SK-N-SH (cell line): ENCODE data around the gene MFAP2. TPM values are rescaled to one million over a fixed set of nuclear protein-coding genes. Genes with fewer than 3 reads are reported as not detected.
"Not testable (repeated sequence)": the region's sequence is repeated elsewhere in the genome, so short reads cannot be mapped to it uniquely, and the experiment has no call there.

Experiments used
- CTCF ChIA-PET: fragments of 300-600, 350-600 bp; formaldehyde crosslinking; extraction: SDS; loops from one replicate; lab custom pipeline; 2021; lab: Yijun Ruan, JAX
- POLR2A ChIA-PET: fragments of 350-600 bp; sonication (Branson Sonifier 250); formaldehyde crosslinking; extraction: SDS; loops from one replicate; lab custom pipeline; 2020; ENCODE audit warnings: antibody characterized with exemption, inconsistent platforms; lab: Yijun Ruan, JAX
- DNase-seq: peaks from one replicate; pipeline ENCODE4 v3.0.0; 2012
- H2AFZ ChIP-seq: fragments of 200-600 bp; sonication (generic); 2 replicates; pipeline ENCODE4 v1.8.1; 2016; ENCODE audit warnings: antibody characterized with exemption, mild to moderate bottlenecking, low read depth
- H3F3A ChIP-seq: fragments of 200-600 bp; sonication (generic); replicated peaks from 2 replicates; pipeline ENCODE3; 2016; ENCODE audit warnings: antibody characterized with exemption, mild to moderate bottlenecking; ENCODE audit not compliant: insufficient read depth
- H3K27ac ChIP-seq, 2 experiments: fragments of 200-500 bp in 1 of 2; fragments of 200-600 bp in 1 of 2; sonication (Bioruptor generic) in 1 of 2; sonication (generic), shearing (Covaris generic) in 1 of 2; 2 replicates each; pipeline versions ENCODE4 v1.5.1 to v1.6.1; 2014 to 2016; ENCODE audit warnings: low read depth in 2 of 2, inconsistent platforms in 1 of 2, low read length in 1 of 2, mild to moderate bottlenecking in 1 of 2, mixed read lengths in 1 of 2
- H3K27me3 ChIP-seq: fragments of 200-600 bp; sonication (generic), shearing (Covaris generic); 2 replicates; pipeline ENCODE4 v1.6.1; 2016; ENCODE audit warnings: mixed run types; ENCODE audit not compliant: insufficient read depth
- H3K36me3 ChIP-seq, 2 experiments: fragments of 200-500 bp in 1 of 2; fragments of 200-600 bp in 1 of 2; sonication (Bioruptor generic) in 1 of 2; sonication (generic) in 1 of 2; replicated peaks in 1 of 2; 2 replicates each; pipeline versions ENCODE3 to v1.5.1; 2014 to 2016; ENCODE audit warnings: low read length in 1 of 2, mild to moderate bottlenecking in 1 of 2; ENCODE audit not compliant: insufficient read depth in 2 of 2, control insufficient read depth in 1 of 2
- H3K4me1 ChIP-seq, 2 experiments: fragments of 200-500 bp in 1 of 2; fragments of 200-600 bp in 1 of 2; sonication (Bioruptor generic) in 1 of 2; sonication (generic), shearing (Covaris generic) in 1 of 2; 2 replicates each; pipeline versions ENCODE4 v1.5.1 to v1.6.1; 2014 to 2016; ENCODE audit warnings: low read depth in 1 of 2, low read length in 1 of 2, mixed run types in 1 of 2; ENCODE audit not compliant: insufficient read depth in 2 of 2, control insufficient read depth in 1 of 2
- H3K4me2 ChIP-seq: fragments of 200-600 bp; sonication (generic), shearing (Covaris generic); 2 replicates; pipeline ENCODE4 v1.6.1; 2017; ENCODE audit warnings: mixed run types
- H3K4me3 ChIP-seq, 2 experiments: fragments of 200-500 bp in 1 of 2; fragments of 200-600 bp in 1 of 2; sonication (Bioruptor generic) in 1 of 2; sonication (generic), shearing (Covaris generic) in 1 of 2; 2 replicates each; pipeline versions ENCODE4 v1.5.1 to v1.8.1; 2014 to 2016; ENCODE audit warnings: low read depth in 2 of 2, inconsistent platforms in 1 of 2, low read length in 1 of 2, mild to moderate bottlenecking in 1 of 2, mixed read lengths in 1 of 2, moderate library complexity in 1 of 2
- H3K79me2 ChIP-seq: fragments of 200-600 bp; sonication (generic); 2 replicates; pipeline ENCODE4 v1.8.1; 2017; ENCODE audit warnings: mild to moderate bottlenecking; ENCODE audit not compliant: insufficient read depth
- H3K9ac ChIP-seq: fragments of 200-600 bp; sonication (generic); 2 replicates; pipeline ENCODE4 v1.6.1; 2017; ENCODE audit warnings: mixed run types
- H3K9me2 ChIP-seq: fragments of 200-600 bp; sonication (generic); 2 replicates; pipeline ENCODE4 v1.6.1; 2017; ENCODE audit warnings: mixed run types
- H3K9me3 ChIP-seq: fragments of 200-600 bp; sonication (generic); 2 replicates; pipeline ENCODE4 v1.6.1; 2017; ENCODE audit warnings: mixed run types, mild to moderate bottlenecking, moderate library complexity
- H4K20me1 ChIP-seq: fragments of 200-600 bp; sonication (generic); 2 replicates; pipeline ENCODE4 v1.6.1; 2017; ENCODE audit warnings: mild to moderate bottlenecking, mixed run types; ENCODE audit not compliant: insufficient read depth
- EP300 ChIP-seq, 2 experiments: IDR thresholded peaks; 2 replicates each; pipeline versions ENCODE4 v1.4.0 to v1.6.1; 2012; ENCODE audit warnings: borderline replicate concordance in 1 of 2, low read depth in 1 of 2, low read length in 1 of 2
- EZH2phosphoT487 ChIP-seq: fragments of 200-600 bp; sonication (generic); IDR thresholded peaks from 2 replicates; pipeline ENCODE4 v1.6.1; 2017; ENCODE audit warnings: low read depth, mixed run types, mild to moderate bottlenecking, antibody characterized with exemption, moderate library complexity, borderline replicate concordance
- FOXJ3 ChIP-seq: sonication (generic); formaldehyde crosslinking; IDR thresholded peaks from 2 replicates; pipeline ENCODE4 v1.5.1; 2020; ENCODE audit warnings: mild to moderate bottlenecking, missing genetic modification reagents
- FOXM1 ChIP-seq: IDR thresholded peaks from 2 replicates; pipeline ENCODE4 v1.4.0; 2012; ENCODE audit warnings: low read depth, mild to moderate bottlenecking
- GABPA ChIP-seq: IDR thresholded peaks from 2 replicates; pipeline ENCODE4 v1.4.0; 2012; ENCODE audit warnings: low read depth, mild to moderate bottlenecking
- MEF2A ChIP-seq: IDR thresholded peaks from 2 replicates; pipeline ENCODE4 v1.4.0; 2012; ENCODE audit warnings: low read depth, borderline replicate concordance
- MXI1 ChIP-seq: IDR thresholded peaks from 2 replicates; pipeline ENCODE4 v1.6.1; 2012; ENCODE audit warnings: mild to moderate bottlenecking, low read depth, low read length, improper control_type of control experiment
- NFIC ChIP-seq: IDR thresholded peaks from 2 replicates; pipeline ENCODE4 v1.4.0; 2012; ENCODE audit warnings: borderline replicate concordance
- NRF1 ChIP-seq: IDR thresholded peaks from 2 replicates; pipeline ENCODE4 v1.6.1; 2012; ENCODE audit warnings: low read depth, mild to moderate bottlenecking, low read length
- PBX3 ChIP-seq: IDR thresholded peaks from 2 replicates; pipeline ENCODE4; 2012
- RAD21 ChIP-seq: IDR thresholded peaks from 2 replicates; pipeline ENCODE4 v1.6.1; 2012; ENCODE audit warnings: mild to moderate bottlenecking, low read length
- RCOR1 ChIP-seq: fragments of 150-350 bp; IDR thresholded peaks from 2 replicates; pipeline ENCODE4 v1.6.1; 2017; ENCODE audit warnings: antibody characterized with exemption, low read length
- SMC3 ChIP-seq: IDR thresholded peaks from 2 replicates; pipeline ENCODE4 v1.6.1; 2012; ENCODE audit warnings: low read depth, low read length, improper control_type of control experiment
- TEAD4 ChIP-seq: IDR thresholded peaks from 2 replicates; pipeline ENCODE4 v1.4.0; 2012; ENCODE audit warnings: mild to moderate bottlenecking, borderline replicate concordance; ENCODE audit not compliant: insufficient read depth
- USF2 ChIP-seq: fragments of 150-350 bp; IDR thresholded peaks from 2 replicates; pipeline ENCODE4 v1.6.1; 2017; ENCODE audit warnings: antibody characterized with exemption, low read length, low read depth, borderline replicate concordance
- YY1 ChIP-seq: IDR thresholded peaks from 2 replicates; pipeline ENCODE4 v1.4.0; 2012; ENCODE audit warnings: low read depth, mild to moderate bottlenecking
- WGBS: methylation state at CpG from one replicate; pipeline ENCODE4 v1.1.6; 2017; ENCODE audit warnings: low lambda C conversion rate; 5-methylcytosine and 5-hydroxymethylcytosine counted together
- polyA plus RNA-seq, 3 experiments: library from polyadenylated mRNA; depleted of rRNA; stranded (reverse); fragments of >200 nt; gene quantifications; 2 replicates each; pipeline ENCODE4 v1.2.3, GENCODE V29; 2012

The MFAP2 gene
- polyA plus RNA-seq, 1 of the 3 experiments (the other 2 are of a cell fraction), result 189 TPM

- TF ChIP-seq EZH2phosphoT487 (no peak), NFIC (no peak), GABPA (no peak), MEF2A (no peak)
These were observed 25.2 kb downstream of the MFAP2 start (continued) for GRCh38 chr1:16955186-16955585.

- POLR2A ChIA-PET, result interaction anchor here (0.5 kb wide), 1 partner anchor 94 kb away, joined by 3 read pairs; no protein-coding TSS in a partner anchor
- peaks cover 7% of the 10 kb centered on the region for H3F3A ChIP-seq
- CTCF ChIA-PET, result interaction anchor here (1.2 to 20.3 kb wide), 2 partner anchors 31 to 88 kb away, joined by 3 to 408 read pairs; partner anchors contain the start of gene SDHB
- TF ChIP-seq MEF2A (no peak), RCOR1 (no peak), MXI1 (no peak), TEAD4 (no peak), FOXJ3 (CRISPR knock-in tag) (no peak), NRF1 (no peak), YY1 (no peak), SMC3 (no peak), USF2 (no peak), EP300 (IDR thresholded peaks at IDR 0.05; ENCODE audit: borderline replicate concordance in 1 of 2, low read depth in 1 of 2, low read length in 1 of 2) (no peak), FOXM1 (no peak), PBX3 (no peak), RAD21 (no peak)
- TF ChIP-seq, all 33 proteins: peak for 0
- no peak for DNase-seq
- Histone ChIP-seq H3K9ac (no peak overlapping the region), H3K4me2 (no peak overlapping the region), H3K27me3 (no peaks in the 10 kb centered on the region), H3K9me3 (no peaks in the 10 kb centered on the region), H4K20me1 (no peaks in the 10 kb centered on the region), H3K27ac (no peak overlapping the region), H2AFZ (no peak overlapping the region), H3K36me3 (peaks cover 0 to 2% of the 10 kb centered on the region in 2 experiments), H3K9me2 (no peaks in the 10 kb centered on the region), H3K4me3 (no peak overlapping the region), H3K79me2 (no peaks in the 10 kb centered on the region), H3K4me1 (no peaks in the 10 kb centered on the region; a peak in 1 of 4 replicates)
- WGBS, result 90% methylated on average over 7 of the region's 18 CpGs
These were observed 25.8 kb downstream of the MFAP2 start for GRCh38 chr1:16954579-16954978.

- not testable (repeated sequence) for H3K36me3 ChIP-seq, H3K4me3 ChIP-seq, H3K4me2 ChIP-seq, H3K79me2 ChIP-seq, H3K9ac ChIP-seq, H4K20me1 ChIP-seq, H3K9me2 ChIP-seq, DNase-seq, H3K4me1 ChIP-seq, H3F3A ChIP-seq, H3K27ac ChIP-seq, H3K9me3 ChIP-seq, H3K27me3 ChIP-seq, H2AFZ ChIP-seq
- ChIA-PET CTCF (interaction anchor here (0.5 to 20.3 kb wide), 25 partner anchors 10 to 584 kb away, joined by 3 to 408 read pairs (median 4); partner anchors contain the start of genes NBPF1 and SDHB), POLR2A (interaction anchor here (0.7 kb wide), 1 partner anchor 15 kb away, joined by 3 read pairs; no protein-coding TSS in a partner anchor)
- WGBS, result 95% methylated on average over 4 of the region's 4 CpGs
These were observed 28.0 kb downstream of the MFAP2 start for GRCh38 chr1:16952376-16952775.
